ENCODE data around the gene SZRD1.

- TF ChIP-seq CTCF (IDR thresholded peaks at IDR 0.05; ENCODE audit: low read depth, low read length, poor library complexity, severe bottlenecking) = no peak
- TF ChIP-seq EZH2phosphoT487 (IDR thresholded peaks at IDR 0.05; ENCODE audit: borderline replicate concordance, low read length) = no peak
These were observed 51.9 kb downstream of the SZRD1 start for GRCh38 chr1:16418823-16419425.
